Natural killer cell (primary cell): ENCODE data around the gene ZBTB17. TPM values are rescaled to one million over a fixed set of nuclear protein-coding genes. Genes with fewer than 3 reads are reported as not detected.

Experiments used
- ATAC-seq, 3 donors: fragments of 150-1000 bp in 2 of 3; fragments of 200-7000 bp in 1 of 3; cut with Tn5 transposase; 1 replicate in 1 of 3; 2 replicates in 2 of 3; pipeline ENCODE4 v1.10.0; 2021; ENCODE audit warnings: mild to moderate bottlenecking in 2 of 3, moderate library complexity in 2 of 3
- DNase-seq, 2 donors: peaks; one replicate each; pipeline versions ENCODE4 v3.0.0 to v3.0.0-alpha.2; 2013 to 2021; ENCODE audit warnings: mixed read lengths in 1 of 2
- H3K27ac ChIP-seq: one replicate; pipeline ENCODE4 v1.5.1; 2013; ENCODE audit warnings: mild to moderate bottlenecking, low read length
- H3K27me3 ChIP-seq: one replicate; pipeline ENCODE4 v1.6.1; 2013; ENCODE audit warnings: low read length; ENCODE audit not compliant: control insufficient read depth, insufficient read depth
- H3K36me3 ChIP-seq: one replicate; pipeline ENCODE4 v1.6.1; 2013; ENCODE audit warnings: low read length; ENCODE audit not compliant: control insufficient read depth, insufficient read depth
- H3K4me1 ChIP-seq: one replicate; pipeline ENCODE4 v1.6.1; 2013; ENCODE audit warnings: low read length; ENCODE audit not compliant: control insufficient read depth, insufficient read depth
- H3K4me3 ChIP-seq: one replicate; pipeline ENCODE4 v1.5.1; 2013; ENCODE audit warnings: low read length
- H3K9me3 ChIP-seq: one replicate; pipeline ENCODE4 v1.6.1; 2013; ENCODE audit warnings: low read length; ENCODE audit not compliant: control insufficient read depth, insufficient read depth
- H3K27ac Mint-ChIP-seq, 2 donors: one replicate each; pipeline ENCODE4 v1.8.0; 2022; ENCODE audit warnings: mild to moderate bottlenecking in 2 of 2, mixed read lengths in 2 of 2, moderate library complexity in 1 of 2
- H3K27me3 Mint-ChIP-seq, 2 donors: one replicate each; pipeline ENCODE4 v1.8.0; 2022; ENCODE audit warnings: low read depth in 2 of 2, mixed read lengths in 2 of 2
- H3K36me3 Mint-ChIP-seq: one replicate; pipeline ENCODE4 v1.8.0; 2022; ENCODE audit warnings: mixed read lengths
- H3K4me1 Mint-ChIP-seq, 2 donors: one replicate each; pipeline ENCODE4 v1.8.0; 2022; ENCODE audit warnings: mixed read lengths in 2 of 2
- H3K4me3 Mint-ChIP-seq: one replicate; pipeline ENCODE4 v1.8.0; 2022; ENCODE audit warnings: mild to moderate bottlenecking, moderate library complexity, mixed read lengths
- H3K9me3 Mint-ChIP-seq, 2 donors: one replicate each; pipeline ENCODE4 v1.8.0; 2022; ENCODE audit warnings: mixed read lengths in 2 of 2
- CTCF ChIP-seq: fragments of 200-600 bp; IDR thresholded peaks from one replicate; pipeline ENCODE4 v1.8.0; 2022; ENCODE audit warnings: antibody characterized with exemption
- WGBS: methylation state at CpG from one replicate; pipeline ENCODE4 v1.1.7; 2013; ENCODE audit warnings: missing lambda C conversion rate; ENCODE audit not compliant: insufficient coverage; 5-methylcytosine and 5-hydroxymethylcytosine counted together
- intact Hi-C: fragments of 100-400 bp; cut with micrococcal nuclease; formaldehyde crosslinking; loops from one replicate; pipeline ENCODE4 v1.14.2; 2022
- total RNA-seq, 4 donors: library from RNA; stranded (reverse); fragments of 120-200 nt in 1 of 4; gene quantifications; one replicate each; pipeline versions ENCODE4 v1.2.3 to v1.2.4, GENCODE V29; 2013 to 2022

The ZBTB17 gene
- total RNA-seq, 3 donors from 2014 or later (not counting 1 experiment from before 2014, with no cell fraction given), result 86.0 to 100 (median 86.9) TPM

- H3K36me3 Mint-ChIP-seq, result peaks cover 8% of the 10 kb centered on the region
- no peak overlapping the region for H3K4me3 ChIP-seq
- no peak overlapping the region for H3K4me3 Mint-ChIP-seq
- DNase-seq, result no peak
- no peaks in the 10 kb centered on the region for H3K9me3 ChIP-seq
- H3K27me3 ChIP-seq, result no peaks in the 10 kb centered on the region
- H3K4me1 Mint-ChIP-seq, result peaks cover 40 to 45% of the 10 kb centered on the region in 2 donors
- intact Hi-C loops, result no loop called here
- no peak for TF ChIP-seq CTCF
- no peaks in the 10 kb centered on the region for H3K27me3 Mint-ChIP-seq
- H3K27ac Mint-ChIP-seq, result no peak overlapping the region
- H3K36me3 ChIP-seq, result peaks cover 19% of the 10 kb centered on the region
- H3K27ac ChIP-seq, result no peak overlapping the region
- H3K4me1 ChIP-seq, result peaks cover 27% of the 10 kb centered on the region
- H3K9me3 Mint-ChIP-seq, result no peaks in the 10 kb centered on the region
- 97% methylated on average over 13 of the region's 13 CpGs for WGBS
- no peak for ATAC-seq
Measured at GRCh38 chr1:15969321-15969880, 6.5 kb downstream of the ZBTB17 start.

GRCh38 chr1:15968172-15968571 is 7.7 kb downstream of the ZBTB17 start:
- Mint-ChIP-seq H3K27ac (peak overlapping the region in 1 of 2 donors; percentile 81), H3K4me3 (no peak overlapping the region), H3K36me3 (peaks cover 8% of the 10 kb centered on the region), H3K27me3 (no peaks in the 10 kb centered on the region), H3K9me3 (no peaks in the 10 kb centered on the region), H3K4me1 (peaks cover 39 to 48% of the 10 kb centered on the region in 2 donors)
- TF ChIP-seq CTCF, result no peak
- Histone ChIP-seq H3K4me3 (no peak overlapping the region), H3K27me3 (no peaks in the 10 kb centered on the region), H3K9me3 (no peaks in the 10 kb centered on the region), H3K4me1 (peaks cover 33% of the 10 kb centered on the region), H3K27ac (no peak overlapping the region), H3K36me3 (peaks cover 19% of the 10 kb centered on the region)
- intact Hi-C loops, result no loop called here
- WGBS, result 99% methylated on average over 5 of the region's 5 CpGs
- DNase-seq (no peak), ATAC-seq (no peak)

GRCh38 chr1:15966956-15967344 is 9.0 kb downstream of the ZBTB17 start:
- no peaks in the 10 kb centered on the region for H3K27me3 Mint-ChIP-seq
- H3K36me3 Mint-ChIP-seq, result peaks cover under 1% of the 10 kb centered on the region
- peaks cover 33% of the 10 kb centered on the region for H3K4me1 ChIP-seq
- no peak for TF ChIP-seq CTCF
- H3K9me3 Mint-ChIP-seq, result no peaks in the 10 kb centered on the region
- WGBS, result 90% methylated on average over 4 of the region's 6 CpGs
- DNase-seq (no peak), ATAC-seq (no peak)
- intact Hi-C loops, result no loop called here
- H3K27ac Mint-ChIP-seq, result peak overlapping the region in 1 of 2 donors; percentile 81
- peaks cover 36 to 46% of the 10 kb centered on the region in 2 donors for H3K4me1 Mint-ChIP-seq
- H3K9me3 ChIP-seq, result no peaks in the 10 kb centered on the region
- H3K4me3 ChIP-seq, result no peak overlapping the region
- no peak overlapping the region for H3K27ac ChIP-seq
- no peak overlapping the region for H3K4me3 Mint-ChIP-seq
- peaks cover 13% of the 10 kb centered on the region for H3K36me3 ChIP-seq
- H3K27me3 ChIP-seq, result no peaks in the 10 kb centered on the region
